H9 (cell line): ENCODE measurements around the gene LHPP. TPM values are rescaled to one million over a fixed set of nuclear protein-coding genes. Genes with fewer than 3 reads are reported as not detected.

Source experiments
- DNase-seq: peaks from one replicate; pipeline ENCODE4 v3.0.0-alpha.2; 2017
- H2AFZ ChIP-seq: one replicate; pipeline ENCODE4 v1.6.1; 2013; ENCODE audit warnings: mild to moderate bottlenecking, low read length, control low read depth, moderate library complexity
- H2AK5ac ChIP-seq: 2 replicates; pipeline ENCODE4 v1.6.1; 2013; ENCODE audit warnings: low read length, control low read depth, mixed read lengths; ENCODE audit not compliant: insufficient read length
- H2BK120ac ChIP-seq: one replicate; pipeline ENCODE4 v1.6.1; 2013; ENCODE audit warnings: low read depth, mild to moderate bottlenecking, low read length, control low read depth, inconsistent platforms; ENCODE audit not compliant: poor library complexity, severe bottlenecking
- H2BK12ac ChIP-seq: 2 replicates; pipeline ENCODE4 v1.6.1; 2013; ENCODE audit warnings: low read length, control low read depth, mixed read lengths, low read depth; ENCODE audit not compliant: insufficient read length
- H2BK15ac ChIP-seq: 2 replicates; pipeline ENCODE4 v1.6.1; 2013; ENCODE audit warnings: low read depth, low read length, control low read depth
- H2BK20ac ChIP-seq: one replicate; pipeline ENCODE4 v1.6.1; 2013; ENCODE audit warnings: low read depth, mild to moderate bottlenecking, low read length, control low read depth, inconsistent platforms; ENCODE audit not compliant: poor library complexity, severe bottlenecking
- H2BK5ac ChIP-seq: 2 replicates; pipeline ENCODE4 v1.6.1; 2013; ENCODE audit warnings: low read length, control low read depth, mixed read lengths; ENCODE audit not compliant: insufficient read length
- H3K14ac ChIP-seq: 2 replicates; pipeline ENCODE4 v1.6.1; 2013; ENCODE audit warnings: low read length, control low read depth; ENCODE audit not compliant: insufficient read depth
- H3K18ac ChIP-seq: 2 replicates; pipeline ENCODE4 v1.6.1; 2013; ENCODE audit warnings: low read depth, mild to moderate bottlenecking, mixed read lengths, low read length, control low read depth; ENCODE audit not compliant: insufficient read length
- H3K23ac ChIP-seq: 2 replicates; pipeline ENCODE4 v1.6.1; 2013; ENCODE audit warnings: low read length, control low read depth, mixed read lengths, low read depth; ENCODE audit not compliant: insufficient read length
- H3K23me2 ChIP-seq: 2 replicates; pipeline ENCODE4 v1.6.1; 2013; ENCODE audit warnings: low read depth, mild to moderate bottlenecking, mixed read lengths, low read length, control low read depth; ENCODE audit not compliant: insufficient read length, poor library complexity, severe bottlenecking
- H3K27ac ChIP-seq: 2 replicates; pipeline ENCODE4 v1.5.1; 2013; ENCODE audit warnings: low read length, control low read depth, mixed read lengths, low read depth; ENCODE audit not compliant: insufficient read length
- H3K27me3 ChIP-seq: 2 replicates; pipeline ENCODE4 v1.6.1; 2013; ENCODE audit warnings: low read length, control low read depth, inconsistent platforms; ENCODE audit not compliant: insufficient read depth
- H3K4ac ChIP-seq: 2 replicates; pipeline ENCODE4 v1.6.1; 2013; ENCODE audit warnings: low read depth, mild to moderate bottlenecking, control low read depth, inconsistent platforms, low read length, moderate library complexity
- H3K4me1 ChIP-seq: 2 replicates; pipeline ENCODE4 v1.6.1; 2013; ENCODE audit warnings: low read length, control low read depth, inconsistent platforms; ENCODE audit not compliant: insufficient read depth
- H3K4me2 ChIP-seq: 2 replicates; pipeline ENCODE4 v1.6.1; 2013; ENCODE audit warnings: low read length, control low read depth, mixed read lengths; ENCODE audit not compliant: insufficient read length, insufficient read depth
- H3K56ac ChIP-seq: 2 replicates; pipeline ENCODE4 v1.6.1; 2013; ENCODE audit warnings: low read depth, mild to moderate bottlenecking, mixed read lengths, low read length, control low read depth; ENCODE audit not compliant: insufficient read length
- H3K79me1 ChIP-seq: 2 replicates; pipeline ENCODE4 v1.6.1; 2013; ENCODE audit warnings: low read depth, mild to moderate bottlenecking, moderate library complexity, low read length, control low read depth, inconsistent platforms; ENCODE audit not compliant: insufficient read depth, poor library complexity, severe bottlenecking
- H3K79me2 ChIP-seq: 2 replicates; pipeline ENCODE4 v1.6.1; 2013; ENCODE audit warnings: low read length, control low read depth, inconsistent platforms; ENCODE audit not compliant: insufficient read depth
- H3K9ac ChIP-seq: 2 replicates; pipeline ENCODE4 v1.6.1; 2013; ENCODE audit warnings: low read length, control low read depth, mixed read lengths; ENCODE audit not compliant: insufficient read length; ENCODE audit errors: extremely low read depth
- H3K9me3 ChIP-seq: one replicate; pipeline ENCODE4 v1.6.1; 2013; ENCODE audit warnings: low read depth, low read length, inconsistent platforms; ENCODE audit not compliant: control insufficient read depth
- H3T11ph ChIP-seq: one replicate; pipeline ENCODE4 v1.6.1; 2013; ENCODE audit warnings: mild to moderate bottlenecking, low read length, control low read depth, inconsistent platforms
- H4K20me1 ChIP-seq: one replicate; pipeline ENCODE4 v1.6.1; 2013; ENCODE audit not compliant: control insufficient read depth, insufficient read length, insufficient read depth
- H4K5ac ChIP-seq: 2 replicates; pipeline ENCODE4 v1.6.1; 2013; ENCODE audit warnings: low read depth, mild to moderate bottlenecking, mixed read lengths, low read length, control low read depth; ENCODE audit not compliant: insufficient read length
- H4K8ac ChIP-seq: replicated peaks from 2 replicates; pipeline ENCODE4 v1.6.1; 2013; ENCODE audit warnings: low read length, control low read depth, mixed read lengths, low read depth; ENCODE audit not compliant: insufficient read length
- H4K91ac ChIP-seq: 2 replicates; pipeline ENCODE4 v1.6.1; 2013; ENCODE audit warnings: low read depth, mild to moderate bottlenecking, moderate library complexity, mixed read lengths, low read length, control low read depth; ENCODE audit not compliant: insufficient read length
- H3K27ac Mint-ChIP-seq, 3 experiments: 2 replicates in 2 of 3; 3 replicates in 1 of 3; pipeline ENCODE4 v1.8.0; 2020 to 2021; ENCODE audit warnings: mixed read lengths in 3 of 3, mild to moderate bottlenecking in 1 of 3, moderate library complexity in 1 of 3
- H3K27me3 Mint-ChIP-seq: 2 replicates; pipeline ENCODE4 v1.8.0; 2021; ENCODE audit warnings: low read depth, mild to moderate bottlenecking, moderate library complexity, mixed read lengths
- H3K36me3 Mint-ChIP-seq, 3 experiments: 2 replicates in 2 of 3; 3 replicates in 1 of 3; pipeline ENCODE4 v1.8.0; 2020 to 2021; ENCODE audit warnings: low read depth in 3 of 3, mixed read lengths in 3 of 3; ENCODE audit not compliant: insufficient read depth in 1 of 3
- H3K4me1 Mint-ChIP-seq, 2 experiments: 2 replicates each; pipeline ENCODE4 v1.8.0; 2020; ENCODE audit warnings: mixed read lengths in 2 of 2
- H3K4me3 Mint-ChIP-seq, 2 experiments: 2 replicates in 1 of 2; 3 replicates in 1 of 2; pipeline ENCODE4 v1.8.0; 2020 to 2021; ENCODE audit warnings: mild to moderate bottlenecking in 2 of 2, mixed read lengths in 2 of 2, moderate library complexity in 1 of 2
- H3K9me3 Mint-ChIP-seq, 2 experiments: 2 replicates in 1 of 2; 3 replicates in 1 of 2; pipeline ENCODE4 v1.8.0; 2020; ENCODE audit warnings: mild to moderate bottlenecking in 2 of 2, mixed read lengths in 2 of 2, moderate library complexity in 1 of 2
- CTCF ChIP-seq: fragments of 200-600 bp; sonication (generic); conservative IDR thresholded peaks from 3 replicates; pipeline ENCODE4 v1.8.0; 2021; ENCODE audit warnings: antibody characterized with exemption, mild to moderate bottlenecking
- WGBS: extraction: QIAGEN DNeasy Blood & Tissue Kit; methylation state at CpG from one replicate; pipeline ENCODE4 v1.1.7; 2013; ENCODE audit warnings: missing lambda C conversion rate, low lambda C conversion rate, mixed read lengths; ENCODE audit not compliant: insufficient read length; ENCODE audit errors: extremely low coverage; 5-methylcytosine and 5-hydroxymethylcytosine counted together
- total RNA-seq: library from RNA; stranded (reverse); gene quantifications from 2 replicates; pipeline ENCODE4 v1.2.1, GENCODE V29; 2021

LHPP gene
- total RNA-seq, 1 experiment from 2014 or later: 29.6 TPM

- H2AFZ ChIP-seq: no peak overlapping the region
- H3T11ph ChIP-seq: no peak overlapping the region
- no peak overlapping the region; the same call in 1 of the 2 replicates for H3K14ac ChIP-seq
- H2BK5ac ChIP-seq: no peak overlapping the region
- H3K23ac ChIP-seq: no peak overlapping the region
- H3K9me3 ChIP-seq: no peaks in the 10 kb centered on the region
- no peak overlapping the region for H4K8ac ChIP-seq
- no peak overlapping the region for H3K4me3 Mint-ChIP-seq
- H3K79me1 ChIP-seq: no peaks in the 10 kb centered on the region
- H4K20me1 ChIP-seq: no peaks in the 10 kb centered on the region
- no peak overlapping the region for H3K27ac ChIP-seq
- H3K9ac ChIP-seq: no peak overlapping the region
- H3K4me2 ChIP-seq: no peak overlapping the region
- H3K79me2 ChIP-seq: no peaks in the 10 kb centered on the region
- H3K27ac Mint-ChIP-seq: no peak overlapping the region
- peaks cover 4% of the 10 kb centered on the region for H3K27me3 Mint-ChIP-seq
- H2BK20ac ChIP-seq: no peak overlapping the region
- peaks cover 0 to 4% of the 10 kb centered on the region in 2 experiments; a peak in 1 of 5 replicates for H3K9me3 Mint-ChIP-seq
- H2BK120ac ChIP-seq: no peak overlapping the region
- H4K5ac ChIP-seq: no peak overlapping the region
- H3K23me2 ChIP-seq: no peaks in the 10 kb centered on the region
- no peak overlapping the region for H3K4ac ChIP-seq
- no peak overlapping the region for H2BK12ac ChIP-seq
- H3K4me1 ChIP-seq: no peaks in the 10 kb centered on the region
- no peak for TF ChIP-seq CTCF
- no CpG with 5 or more reads among the region's 9 CpGs for WGBS
- H3K27me3 ChIP-seq: no peaks in the 10 kb centered on the region
- H3K18ac ChIP-seq: no peak overlapping the region
- H4K91ac ChIP-seq: no peak overlapping the region
- no peak overlapping the region for H2AK5ac ChIP-seq
- H3K36me3 Mint-ChIP-seq: no peaks in the 10 kb centered on the region; a peak in 2 of 7 replicates
- H3K56ac ChIP-seq: no peak overlapping the region
- no peak for DNase-seq
- H2BK15ac ChIP-seq: no peak overlapping the region
- no peaks in the 10 kb centered on the region; a peak in 1 of 4 replicates for H3K4me1 Mint-ChIP-seq
These were observed 133.7 kb downstream of the LHPP start for GRCh38 chr10:124595143-124595883.
